Heart right ventricle (tissue), 16 donors: ENCODE data around the gene LTBR. TPM values are rescaled to one million over a fixed set of nuclear protein-coding genes. Genes with fewer than 3 reads are reported as not detected.

Source experiments
- ATAC-seq, 8 donors: fragments of 200-7000 bp; cut with Tn5 transposase; one replicate each; pipeline ENCODE4 v1.9.1; 2020; ENCODE audit warnings: mild to moderate bottlenecking in 8 of 8, moderate library complexity in 8 of 8, moderate number of reproducible peaks in 1 of 8
- DNase-seq, 2 donors: peaks; one replicate each; pipeline ENCODE4 v3.0.0-alpha.2; 2020
- H3K27ac ChIP-seq, 10 donors: fragments of 200-600 bp; sonication (generic) in 2 of 10; one replicate each; pipeline versions ENCODE4 v1.5.0 to v1.8.0; 2020 to 2022; ENCODE audit warnings: mild to moderate bottlenecking in 3 of 10
- H3K27me3 ChIP-seq, 7 donors: fragments of 200-600 bp; one replicate each; pipeline ENCODE4 v1.8.0; 2021 to 2022; ENCODE audit warnings: mild to moderate bottlenecking in 2 of 7
- H3K36me3 ChIP-seq, 9 donors: fragments of 200-600 bp; sonication (generic) in 1 of 9; one replicate each; pipeline versions ENCODE4 v1.5.0 to v1.8.0; 2020 to 2022; ENCODE audit warnings: mild to moderate bottlenecking in 2 of 9
- H3K4me1 ChIP-seq, 9 donors: fragments of 200-600 bp; sonication (generic) in 1 of 9; one replicate each; pipeline versions ENCODE4 v1.5.0 to v1.8.0; 2020 to 2022; ENCODE audit warnings: mild to moderate bottlenecking in 4 of 9
- H3K4me3 ChIP-seq, 10 donors: fragments of 200-600 bp; sonication (generic) in 2 of 10; one replicate each; pipeline versions ENCODE4 v1.5.0 to v1.8.0; 2020 to 2022; ENCODE audit warnings: mild to moderate bottlenecking in 7 of 10, moderate library complexity in 2 of 10
- H3K9me3 ChIP-seq, 11 donors: fragments of 200-600 bp in 10 of 11; sonication (generic) in 2 of 11; one replicate each; pipeline versions ENCODE4 v1.5.0 to v1.8.0; 2013 to 2022; ENCODE audit warnings: mild to moderate bottlenecking in 2 of 11, control low read depth in 1 of 11, moderate library complexity in 1 of 11
- CTCF ChIP-seq, 9 donors: fragments of 200-600 bp; sonication (generic) in 2 of 9; IDR thresholded peaks; one replicate each; pipeline versions ENCODE4 v1.5.0 to v1.8.0; 2021 to 2022; ENCODE audit warnings: antibody characterized with exemption in 9 of 9, mild to moderate bottlenecking in 5 of 9, moderate library complexity in 1 of 9
- WGBS, 2 donors: extraction: QIAGEN DNeasy Blood & Tissue Kit; methylation state at CpG; one replicate each; pipeline ENCODE4 v1.1.7; 2013; ENCODE audit warnings: inconsistent platforms in 1 of 2; 5-methylcytosine and 5-hydroxymethylcytosine counted together
- intact Hi-C, 10 donors: fragments of 100-400 bp; cut with DNase I; formaldehyde crosslinking; loops; one replicate each; pipeline versions ENCODE4 v1.11.1 to v1.14.2; 2022
- polyA plus RNA-seq, 2 donors: library from polyadenylated mRNA; stranded (reverse); fragments of 200-250 nt; gene quantifications; one replicate each; pipeline ENCODE4 v1.2.3, GENCODE V29; 2013
- total RNA-seq, 10 donors: library from RNA; stranded (reverse); fragmentation: NEBNext Ultra II Directional in 3 of 10; extraction: Animal tissue kit (Norgen Biotek cat#: 25700) in 3 of 10; gene quantifications; one replicate each; pipeline versions ENCODE4 v1.2.1 to v1.2.4, GENCODE V29; 2021 to 2023
- donor health status: Arrhythmogenic right ventricular cardiomyopathy.
- donor health status: ischemic (EF 13 %, LVEDD 7.1; RV severe dilation, severe dysfunction).
- donor health status: healthy with polysubstance abuse.
- donor health status: DM: no; HTN: yes; CAD: no.
- donor health status: DM: no; HTN: no; CAD: no.
- donor health status: ischemic (EF 25% LVEDD 6.9; RV normal size, moderate dysfunction).
- donor health status: ischemic (EF 25% LVEDD 5.7; RV mildly dilated, moderate dysfunction).
- donor health status: healthy.
- donor health status: DM: yes; HTN: yes; CAD: no.
- donor health status: Ischemic cardiomyopathy.
- donor health status: ischemic (EF 35%, LVEDD 5.7; RV mildly dilated, moderate dysfunction).
- donor health status: nonischemic (EF 11% LVEDD 7.7; RV severe dilation, severe dysfunction).
- donor health status: DM: yes; HTN: yes; CAD: no.
- donor health status: PGD.
- donor health status: ischemic (EF 29% LVEDD 5.4; RV normal size, mild dysfunction).
- donor health status: nonischemic (EF 23%, LVEDD 6.1; RV moderate dilation, normal function).

Gene LTBR
- total and polyA plus RNA-seq, 12 donors = 14.1 to 49.1 (median 26.9) TPM

DNA sequence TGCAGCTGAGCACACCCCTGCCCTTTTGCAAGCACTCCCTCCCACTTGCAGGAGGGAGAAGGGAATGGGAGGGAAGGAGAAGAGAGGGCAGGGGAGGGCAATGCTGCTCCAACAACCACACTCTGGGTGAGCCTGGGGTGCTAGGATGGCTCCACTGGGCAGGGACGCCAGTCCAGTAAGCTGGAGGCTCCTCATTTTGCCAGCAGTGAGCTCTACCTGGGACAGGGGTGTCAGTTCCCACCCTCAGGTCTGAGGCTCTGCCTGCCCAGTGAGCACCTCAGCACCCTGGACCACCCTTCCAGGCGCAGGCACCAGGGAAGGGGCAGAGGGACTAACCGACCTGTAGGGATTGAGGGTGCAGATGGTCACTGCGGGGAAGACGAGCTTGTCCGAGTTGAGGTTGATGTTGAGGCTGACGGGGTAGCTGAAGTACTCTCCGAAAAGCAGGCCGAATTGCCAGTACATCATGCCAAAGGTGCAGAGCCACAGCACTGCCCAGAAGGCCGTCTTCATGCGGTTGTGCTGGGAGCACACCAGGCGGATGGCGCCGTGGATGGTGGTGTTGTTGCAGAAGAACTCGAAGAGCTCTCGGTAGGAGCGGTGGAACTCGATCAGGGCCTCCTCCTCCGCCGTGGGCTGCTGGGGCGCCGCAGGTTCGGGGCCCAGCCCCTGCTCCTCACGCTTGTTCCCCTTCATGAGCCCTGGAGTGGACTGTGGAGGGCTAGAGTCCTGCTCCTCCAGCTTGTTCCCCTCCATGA, 9.8 kb upstream of the LTBR start:
- DNase-seq = no peak
- intact Hi-C loops = loop anchor here in 1 of 10 donors (10.0 kb wide), 1 partner anchor 49 kb away; no protein-coding TSS in a partner anchor
- peaks cover 10 to 54% (median 23%) of the 10 kb centered on the region in 9 donors for H3K4me1 ChIP-seq
- no peak overlapping the region for H3K4me3 ChIP-seq
- no peak overlapping the region for H3K27ac ChIP-seq
- H3K27me3 ChIP-seq = no peaks in the 10 kb centered on the region
- H3K9me3 ChIP-seq = no peaks in the 10 kb centered on the region
- WGBS, 2 donors = 86 to 90% methylated on average over 24 of the region's 24 CpGs
- ATAC-seq = no peak
- H3K36me3 ChIP-seq = no peaks in the 10 kb centered on the region
- no peak for TF ChIP-seq CTCF (IDR thresholded peaks at IDR 0.05)

- ATAC-seq (no peak), DNase-seq (no peak)
- Histone ChIP-seq H3K36me3 (no peaks in the 10 kb centered on the region), H3K27ac (no peak overlapping the region), H3K27me3 (no peaks in the 10 kb centered on the region), H3K9me3 (no peaks in the 10 kb centered on the region), H3K4me3 (no peak overlapping the region), H3K4me1 (peaks cover 10 to 59% (median 23%) of the 10 kb centered on the region in 9 donors)
- no peak for TF ChIP-seq CTCF (IDR thresholded peaks at IDR 0.05)
- intact Hi-C loops = loop anchor here in 1 of 10 donors (10.0 kb wide), 1 partner anchor 50 kb away; no protein-coding TSS in a partner anchor
- WGBS, 2 donors = 74 to 83% methylated on average over 5 to 7 of the region's 7 CpGs
These were observed 9.2 kb upstream of the LTBR start for GRCh38 chr12:6374786-6375160.

DNA sequence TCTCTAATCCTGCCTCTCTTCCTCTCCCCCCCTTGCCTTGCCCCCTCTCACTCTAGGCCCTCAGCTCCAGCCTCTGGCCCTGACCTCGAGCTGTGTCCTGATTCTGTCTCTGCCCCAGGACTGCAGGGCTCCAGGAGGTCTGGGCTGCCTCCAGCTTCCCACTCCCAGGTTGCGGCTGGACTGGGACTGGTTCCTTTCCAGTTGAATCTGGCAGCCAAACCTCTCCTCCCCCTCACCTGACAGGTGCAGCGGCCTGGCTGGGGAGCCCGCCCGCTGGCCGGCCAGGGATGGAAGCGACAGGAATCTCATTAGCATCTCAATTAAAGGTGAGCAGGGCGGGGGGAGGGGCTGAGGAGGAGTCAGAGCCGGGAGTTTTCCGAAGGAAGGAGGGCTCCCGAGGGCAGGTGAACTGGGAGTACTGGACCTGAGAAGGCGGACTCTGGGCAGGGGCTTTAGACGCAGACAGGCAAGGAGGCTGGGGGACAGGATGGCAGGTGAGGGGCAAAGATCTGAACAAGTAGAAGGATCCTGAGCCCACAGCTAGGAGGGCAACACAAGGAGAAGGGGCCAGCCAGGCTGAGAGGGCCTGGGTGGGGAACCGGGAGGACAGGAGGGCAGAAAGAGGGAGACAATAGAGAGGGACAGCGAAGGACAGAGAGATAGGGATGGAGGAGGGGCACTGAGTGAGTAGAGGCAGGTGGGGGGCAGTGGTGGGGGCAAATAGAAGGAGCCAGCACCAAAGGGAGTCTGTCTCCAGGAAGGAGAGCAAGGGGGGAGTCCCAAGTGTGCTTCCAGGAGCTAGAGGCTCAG, 8.5 kb upstream of the LTBR start, which contains the start of gene SCNN1A:
TSS of gene SCNN1A (minus strand) at position 295 of the 810 bp plus-strand sequence. CDS start 780 bp downstream, outside the sequence.
- H3K9me3 ChIP-seq = no peaks in the 10 kb centered on the region
- intact Hi-C loops = loop anchor here in 1 of 10 donors (10.0 kb wide), 1 partner anchor 51 kb away; no protein-coding TSS in a partner anchor
- peak within 1 kb of the TSS in 9 of 10 donors; percentile 19 to 62 (median 41) for H3K27ac ChIP-seq
- H3K36me3 ChIP-seq = no peaks in the 10 kb centered on the region
- peaks cover 10 to 65% (median 23%) of the 10 kb centered on the region in 9 donors for H3K4me1 ChIP-seq
- no peaks in the 10 kb centered on the region for H3K27me3 ChIP-seq
- TF ChIP-seq CTCF (IDR thresholded peaks at IDR 0.05) = no peak
- DNase-seq = no peak
- 90 to 91% methylated on average over 15 of the region's 15 CpGs for WGBS, 2 donors
- no peak within 1 kb of the TSS for H3K4me3 ChIP-seq
- ATAC-seq = peak in 1 of 8 donors; percentile 4
